Measurements from ENCODE around the gene ADGRL3.

- TF ChIP-seq, protein P1, sequence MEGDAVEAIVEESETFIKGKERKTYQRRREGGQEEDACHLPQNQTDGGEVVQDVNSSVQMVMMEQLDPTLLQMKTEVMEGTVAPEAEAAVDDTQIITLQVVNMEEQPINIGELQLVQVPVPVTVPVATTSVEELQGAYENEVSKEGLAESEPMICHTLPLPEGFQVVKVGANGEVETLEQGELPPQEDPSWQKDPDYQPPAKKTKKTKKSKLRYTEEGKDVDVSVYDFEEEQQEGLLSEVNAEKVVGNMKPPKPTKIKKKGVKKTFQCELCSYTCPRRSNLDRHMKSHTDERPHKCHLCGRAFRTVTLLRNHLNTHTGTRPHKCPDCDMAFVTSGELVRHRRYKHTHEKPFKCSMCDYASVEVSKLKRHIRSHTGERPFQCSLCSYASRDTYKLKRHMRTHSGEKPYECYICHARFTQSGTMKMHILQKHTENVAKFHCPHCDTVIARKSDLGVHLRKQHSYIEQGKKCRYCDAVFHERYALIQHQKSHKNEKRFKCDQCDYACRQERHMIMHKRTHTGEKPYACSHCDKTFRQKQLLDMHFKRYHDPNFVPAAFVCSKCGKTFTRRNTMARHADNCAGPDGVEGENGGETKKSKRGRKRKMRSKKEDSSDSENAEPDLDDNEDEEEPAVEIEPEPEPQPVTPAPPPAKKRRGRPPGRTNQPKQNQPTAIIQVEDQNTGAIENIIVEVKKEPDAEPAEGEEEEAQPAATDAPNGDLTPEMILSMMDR (IDR thresholded peaks at IDR 0.05) = no peak
- TF ChIP-seq EZH2 (IDR thresholded peaks at IDR 0.05; ENCODE audit: borderline replicate concordance, insufficient read depth, low read depth, low read length, poor library complexity, severe bottlenecking) = no peak
These were observed 24.4 kb downstream of the ADGRL3 start for GRCh38 chr4:61224573-61224972.

Measured in B cell (primary cell).